ENCODE results near the gene ETHE1.
"Not testable (repeated sequence)": the region's sequence is repeated elsewhere in the genome, so short reads cannot be mapped to it uniquely, and the experiment has no call there.

ETHE1 gene

DNA sequence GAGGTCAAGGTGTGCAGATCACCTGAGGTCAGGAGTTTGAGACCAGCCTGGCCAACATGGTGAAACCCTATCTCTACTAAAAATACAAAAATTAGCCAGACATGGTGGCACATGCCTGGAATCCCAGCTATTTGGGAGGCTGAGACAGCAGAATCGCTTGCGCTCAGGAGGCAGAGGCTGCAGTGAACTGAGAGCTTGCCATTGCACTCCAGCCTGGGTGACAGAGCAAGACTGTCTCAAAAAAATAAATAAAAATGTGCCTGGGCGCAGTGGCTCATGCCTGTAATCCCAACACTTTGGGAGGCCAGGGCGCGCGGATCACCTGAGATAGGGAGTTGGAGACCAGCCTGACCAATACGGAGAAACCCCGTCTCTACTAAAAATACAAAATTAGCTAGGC is 3.3 kb downstream of the ETHE1 start:
- not testable (repeated sequence) for DNase-seq

DNA sequence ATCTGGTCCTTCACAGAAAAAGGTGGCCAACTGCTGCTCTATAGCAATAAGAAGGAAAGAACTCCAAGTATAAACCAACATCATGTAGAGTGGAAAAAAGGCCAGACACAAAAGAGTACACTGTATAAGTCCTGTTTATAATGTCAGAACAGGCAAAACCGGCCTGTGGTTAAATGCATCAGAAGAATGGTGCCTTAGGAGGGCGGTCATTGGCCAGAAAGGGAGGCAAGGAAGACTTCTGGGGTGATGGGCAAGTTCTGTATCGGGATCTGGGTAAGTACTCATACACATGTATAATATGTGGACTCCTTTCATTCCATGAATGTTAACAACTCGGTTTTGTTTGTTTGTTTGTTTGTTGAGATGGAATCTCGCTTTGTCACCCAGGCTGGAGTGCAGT is 4.1 kb downstream of the ETHE1 start:
- DNase-seq = no peak

DNA sequence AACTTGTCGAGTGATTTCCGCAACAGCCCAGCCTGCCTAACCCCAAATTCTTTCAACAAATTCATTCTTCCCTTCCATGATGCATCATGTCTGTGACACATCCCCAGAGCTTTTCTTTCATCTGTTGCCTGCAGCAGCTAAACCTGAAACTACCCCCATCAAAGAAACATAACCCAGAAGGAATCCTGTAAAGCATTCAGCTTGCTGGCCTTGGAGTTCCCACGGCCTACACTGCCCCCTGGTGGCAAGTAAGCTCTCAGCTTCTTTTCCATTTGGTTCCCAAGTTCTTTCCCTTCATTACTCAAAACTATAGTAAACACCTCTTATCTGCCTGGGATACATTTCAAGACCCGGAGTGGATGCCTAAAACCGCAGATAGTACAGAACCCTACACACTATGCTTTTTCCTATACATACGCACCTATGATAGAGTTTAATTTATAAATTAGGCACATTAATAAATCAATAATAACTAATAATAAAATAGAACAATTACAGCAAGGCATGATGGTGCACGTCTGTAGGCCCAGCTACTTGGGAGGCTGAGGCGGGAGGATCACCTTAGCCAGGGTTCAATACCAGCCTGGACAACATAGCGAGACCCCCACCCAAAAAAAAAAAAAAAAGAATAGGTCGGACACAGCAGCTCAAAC is 7.4 kb downstream of the ETHE1 start:
- peak; percentile 28 for DNase-seq

DNA sequence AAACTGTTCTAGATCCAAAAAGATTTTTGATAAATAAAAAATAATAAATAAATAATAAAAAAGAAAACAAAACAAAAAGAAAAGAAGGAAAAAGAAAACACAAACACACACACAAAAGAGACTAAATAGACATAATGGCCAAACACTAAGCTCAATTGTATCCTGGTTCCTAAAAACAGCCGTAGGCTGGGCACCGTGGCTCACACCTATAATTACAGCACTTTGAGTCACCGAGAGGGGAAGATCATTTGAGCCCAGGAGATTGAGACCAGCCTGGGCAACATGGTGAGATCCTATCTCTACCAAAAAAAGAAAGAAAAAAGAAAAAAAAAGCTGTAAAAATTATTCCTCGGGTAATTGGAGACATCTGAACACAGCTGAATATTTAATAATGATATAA is 8.9 kb downstream of the ETHE1 start:
- no peak for DNase-seq

DNA sequence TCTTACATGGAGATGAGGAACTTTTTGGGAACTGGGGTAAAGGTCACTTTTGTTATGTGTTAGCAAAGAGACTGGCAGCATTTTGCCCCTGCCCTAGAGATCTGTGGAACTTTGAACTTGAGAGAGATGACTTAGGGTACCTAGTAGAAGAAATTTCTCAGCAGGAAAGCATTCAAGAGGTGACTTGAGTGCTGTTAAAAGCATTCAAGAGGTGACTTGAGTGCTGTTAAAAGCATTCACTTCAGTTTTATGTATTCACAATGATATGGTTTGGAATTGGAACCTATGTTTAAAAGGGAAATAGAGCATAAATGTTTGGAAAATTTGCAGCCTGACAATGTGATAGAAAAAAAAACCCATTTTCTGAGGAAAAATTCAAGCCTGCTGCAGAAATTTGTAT is 14.6 kb downstream of the ETHE1 start:
- DNase-seq = not testable (repeated sequence)

DNA sequence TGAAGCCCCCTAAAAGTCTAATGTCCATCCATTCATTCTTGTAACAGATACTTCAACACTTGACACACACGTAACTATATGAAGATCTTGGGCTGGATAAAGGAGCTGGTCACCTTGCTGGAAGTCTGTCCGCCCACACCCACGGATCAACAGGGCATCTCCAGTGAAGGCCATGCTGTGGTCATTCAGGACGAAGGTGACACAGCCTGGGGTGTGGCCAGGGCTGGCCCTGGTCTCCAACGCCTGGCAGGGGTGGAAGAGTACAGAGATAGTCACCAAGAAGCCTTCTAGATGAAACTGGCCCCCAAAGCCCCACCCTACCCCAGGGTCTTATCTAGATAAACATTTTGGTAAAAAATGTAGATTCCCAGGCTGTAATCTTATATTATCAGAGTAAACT is 15.7 kb downstream of the ETHE1 start:
- no peak for DNase-seq

DNA sequence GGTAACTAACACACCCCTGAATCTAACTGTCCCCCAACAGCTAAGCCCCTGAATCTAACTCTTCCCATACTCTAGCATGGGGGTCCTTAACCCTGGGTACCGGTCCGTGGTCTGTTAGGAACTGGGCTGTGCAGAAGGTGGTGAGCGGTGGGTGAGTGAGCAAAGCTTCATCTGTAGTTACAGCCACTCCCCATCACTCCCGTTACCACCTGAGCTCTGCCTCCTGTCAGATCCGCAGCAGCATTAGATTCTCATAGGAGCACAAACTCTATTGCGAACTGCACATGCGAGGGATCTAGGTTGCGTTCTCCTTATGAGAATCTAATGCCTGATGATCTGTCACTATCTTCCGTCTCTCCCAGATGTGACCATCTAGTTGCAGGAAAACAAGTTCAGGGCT is 16.3 kb downstream of the ETHE1 start:
- no peak for DNase-seq

DNA sequence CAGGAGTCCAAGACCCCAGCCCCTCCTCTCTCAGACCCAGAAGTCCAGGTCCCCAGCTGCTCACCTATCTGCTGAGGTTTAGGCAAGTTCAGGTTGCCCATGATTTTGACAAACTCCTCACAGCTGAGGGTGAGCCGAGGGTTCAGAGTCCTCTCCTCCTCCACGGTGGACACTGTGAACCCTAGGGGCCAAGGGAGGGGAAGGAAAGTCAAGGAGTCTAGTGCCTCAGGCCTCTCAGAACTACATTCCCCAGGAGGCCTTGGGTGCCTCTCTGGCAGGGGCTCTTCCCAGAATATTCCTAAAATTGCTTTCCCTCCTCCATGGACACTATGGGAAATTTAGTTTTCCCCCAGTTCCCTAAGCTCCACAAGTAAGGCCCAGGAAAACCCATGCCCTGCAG is 19.1 kb downstream of the ETHE1 start:
- DNase-seq = no peak

DNA sequence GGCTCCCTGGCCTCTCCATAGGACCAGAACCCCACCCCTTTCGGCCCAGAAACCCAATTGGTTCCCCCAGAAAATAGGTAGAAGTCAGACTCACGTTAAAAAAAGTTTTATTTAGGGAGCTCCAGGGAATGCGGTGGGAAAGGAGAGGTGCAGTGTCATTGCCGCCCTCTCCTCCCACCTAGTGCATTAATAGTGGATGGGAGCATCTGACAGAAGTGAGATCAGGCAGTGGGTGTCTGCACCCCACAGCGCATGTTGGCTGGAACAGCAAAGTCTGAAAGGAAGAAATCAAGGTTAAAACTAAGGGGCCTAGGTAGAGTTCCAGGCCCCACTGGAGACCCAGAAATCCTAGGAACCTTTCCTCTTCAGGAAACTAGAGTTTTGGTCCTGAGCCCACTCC is 20.4 kb downstream of the ETHE1 start:
- no peak for DNase-seq

DNA sequence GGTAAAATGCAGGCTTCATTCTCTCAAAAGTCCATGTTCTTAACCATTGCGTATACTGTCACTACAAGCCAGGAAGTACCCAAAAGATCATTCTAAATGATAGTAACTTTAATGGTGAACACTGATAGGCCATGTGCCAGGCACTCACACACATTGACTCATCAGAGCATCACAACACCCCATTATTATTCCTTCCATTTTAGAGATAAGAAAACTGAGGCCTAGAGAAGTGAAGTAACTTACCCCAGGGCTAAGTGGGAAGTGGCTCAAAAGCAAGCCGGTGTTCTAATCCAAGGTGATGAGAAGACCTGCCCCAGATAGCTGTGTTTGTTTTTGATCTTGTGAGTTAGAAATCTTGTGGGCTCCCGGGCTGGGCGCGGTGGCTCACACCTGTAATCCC is 21.1 kb downstream of the ETHE1 start:
- no peak for DNase-seq

DNA sequence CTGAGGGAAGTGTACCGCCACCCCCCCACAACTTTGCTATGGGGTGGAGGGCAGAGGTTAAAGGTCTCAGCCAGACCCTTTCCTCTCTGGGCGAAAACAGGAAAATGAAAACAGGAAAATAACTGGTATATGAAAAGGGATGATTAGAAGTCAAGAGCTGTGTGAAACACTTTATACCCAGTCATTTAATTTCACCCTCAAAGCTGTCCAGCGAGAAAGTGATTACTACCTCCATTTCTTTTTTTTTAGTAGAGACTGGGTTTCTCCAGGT is 21.9 kb downstream of the ETHE1 start:
- no peak for DNase-seq

DNA sequence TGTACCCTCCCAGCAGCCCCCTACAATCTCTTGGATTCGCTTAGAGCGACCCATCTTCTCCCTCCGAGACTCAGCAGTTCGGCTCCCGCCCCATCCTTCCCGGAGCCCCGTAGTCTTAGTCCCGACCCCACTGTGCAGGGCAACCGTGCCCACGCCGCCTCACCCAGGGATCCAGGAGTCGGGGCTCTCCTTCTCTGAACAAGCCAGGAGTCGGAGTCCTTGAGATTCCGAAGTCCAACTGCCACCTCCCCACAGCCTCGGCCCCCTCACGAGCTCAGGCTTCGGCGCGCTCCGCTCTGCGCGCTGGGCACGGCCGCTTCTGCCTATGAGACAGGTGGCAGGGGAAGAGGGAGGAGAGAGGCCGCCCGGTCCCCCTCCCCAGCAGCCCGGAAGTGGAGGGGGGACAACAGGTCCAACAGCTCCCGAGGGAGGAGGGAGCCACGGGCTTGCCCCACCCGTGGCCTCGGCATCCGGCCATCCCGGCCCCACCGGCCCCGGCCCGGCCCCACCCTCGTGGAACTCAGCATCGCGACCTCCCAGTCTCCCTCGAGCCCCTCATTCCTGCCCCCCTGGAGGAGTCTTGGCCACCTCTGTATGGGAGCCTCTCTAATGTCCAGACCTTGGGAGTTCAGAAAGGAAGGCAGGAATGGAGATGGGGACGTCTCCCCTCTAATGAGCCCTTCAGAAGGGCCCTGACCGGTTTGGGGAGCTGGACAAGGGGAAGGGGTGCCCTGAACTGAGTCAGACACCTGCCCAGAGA is 22.4 kb downstream of the ETHE1 start, which contains the start of gene PHLDB3:
Gene PHLDB3, minus strand, starts transcription at position 321 of the 760 bp plus-strand sequence. CDS start 628 bp downstream, outside the sequence.
- no peak for DNase-seq

DNA sequence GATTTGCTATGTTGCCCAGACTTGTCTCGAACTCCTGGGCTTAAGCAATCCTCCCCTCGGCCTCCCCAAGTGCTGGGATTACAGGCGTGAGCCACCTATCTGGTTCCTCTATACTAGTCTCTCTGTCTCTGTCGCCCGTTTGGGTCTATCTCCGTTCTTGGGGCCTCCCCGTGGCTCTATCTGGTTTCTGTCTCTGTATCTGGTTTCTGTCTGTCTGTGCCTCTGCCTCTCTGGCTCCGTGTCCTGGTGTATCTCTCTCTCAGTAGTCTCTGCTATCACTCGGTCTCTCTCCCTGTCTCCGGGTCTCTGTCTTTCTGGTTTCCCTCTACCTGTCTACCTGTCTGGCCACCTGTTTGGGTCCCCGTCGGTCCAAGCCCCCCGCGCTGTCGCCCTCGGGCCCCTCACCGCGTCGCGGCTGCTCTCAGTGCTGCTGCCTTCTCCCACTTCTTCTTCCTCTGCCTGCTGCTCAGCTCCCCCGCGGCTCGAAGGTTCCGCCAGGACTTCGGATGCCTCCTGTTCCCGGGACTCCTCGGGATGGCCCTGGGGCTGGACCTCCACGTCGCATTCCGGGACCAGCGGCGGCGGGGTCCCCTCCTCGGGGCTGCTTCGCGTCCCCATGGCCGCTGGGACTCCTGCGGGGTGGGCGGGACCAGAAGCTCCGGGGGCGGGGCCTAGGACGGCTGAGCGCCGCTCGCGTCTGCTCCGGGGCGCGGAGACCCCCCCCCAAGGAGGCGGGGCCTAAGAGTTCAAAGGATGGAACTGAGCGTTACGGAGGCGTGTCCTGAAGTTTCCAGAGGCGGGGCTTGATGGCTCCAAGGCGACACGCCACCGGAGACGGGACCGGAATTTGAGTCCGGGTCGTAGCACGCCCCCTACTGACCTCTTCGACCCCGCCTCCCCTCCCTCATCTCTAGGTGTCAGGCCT is 23.2 kb downstream of the ETHE1 start:
- DNase-seq = peak; percentile 67

DNA sequence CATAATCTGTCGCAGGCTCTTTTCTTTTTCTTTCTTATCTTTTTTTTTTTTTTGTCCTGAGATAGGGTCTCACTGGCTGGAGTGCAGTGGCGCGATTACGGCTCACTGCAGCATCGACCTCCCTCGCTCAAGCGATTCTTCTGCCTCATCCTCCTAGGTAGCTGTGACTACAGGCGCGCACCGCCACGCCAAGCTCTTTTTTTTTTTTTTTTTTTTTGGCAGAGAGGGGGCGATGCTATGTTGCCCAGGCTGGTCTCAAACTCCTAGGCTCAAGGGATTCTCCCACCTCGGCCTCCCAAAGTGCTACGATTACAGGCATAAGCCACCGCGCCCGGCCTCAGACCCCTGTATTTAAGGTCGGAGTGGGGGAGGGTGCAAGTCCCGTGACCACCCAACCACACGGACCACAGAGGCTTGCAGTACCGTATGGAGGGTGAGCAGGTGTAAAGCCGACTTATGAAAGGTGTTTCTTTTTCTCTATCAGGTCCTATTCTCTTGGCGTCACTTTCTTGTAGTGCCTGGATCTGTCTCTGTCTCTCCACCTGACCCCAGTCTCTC is 24.5 kb downstream of the ETHE1 start:
- no peak for DNase-seq

DNA sequence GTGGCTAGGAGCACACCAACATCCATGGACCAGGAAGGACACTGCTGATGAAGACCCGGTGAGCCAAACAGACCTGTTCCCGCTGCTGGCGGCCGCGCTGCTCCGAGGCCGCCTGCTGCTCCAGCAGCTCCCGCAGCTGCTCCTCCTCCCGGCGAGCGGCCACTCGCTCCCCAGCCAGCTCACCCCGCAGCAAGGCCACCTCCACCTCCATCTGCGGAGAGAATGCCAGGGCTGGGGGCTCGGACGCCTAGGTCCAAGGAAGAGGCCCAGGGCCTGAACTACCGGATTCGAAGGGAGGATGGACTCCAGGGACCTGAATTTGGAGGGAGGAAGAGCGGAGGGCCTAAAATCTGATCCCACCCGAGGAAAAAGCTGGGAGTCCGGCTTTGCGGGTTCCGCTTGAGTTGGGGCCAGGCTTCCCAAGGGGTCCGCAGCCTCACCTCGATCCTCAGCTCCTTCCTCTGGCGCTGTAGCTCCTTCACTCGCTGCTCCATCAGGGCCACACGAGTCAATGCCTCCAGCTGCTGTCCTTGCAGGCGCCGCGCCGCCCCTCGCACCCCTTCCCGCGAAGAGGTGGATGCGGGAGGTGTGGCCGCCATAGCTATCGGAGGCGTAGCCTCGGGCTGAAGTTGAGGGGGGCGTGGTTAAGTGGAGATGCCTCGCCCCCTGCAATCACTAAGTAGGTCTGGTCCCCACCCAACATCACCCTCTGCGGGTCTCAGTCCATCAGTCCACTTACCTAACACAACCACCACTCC is 25.2 kb downstream of the ETHE1 start:
- no peak for DNase-seq

DNA sequence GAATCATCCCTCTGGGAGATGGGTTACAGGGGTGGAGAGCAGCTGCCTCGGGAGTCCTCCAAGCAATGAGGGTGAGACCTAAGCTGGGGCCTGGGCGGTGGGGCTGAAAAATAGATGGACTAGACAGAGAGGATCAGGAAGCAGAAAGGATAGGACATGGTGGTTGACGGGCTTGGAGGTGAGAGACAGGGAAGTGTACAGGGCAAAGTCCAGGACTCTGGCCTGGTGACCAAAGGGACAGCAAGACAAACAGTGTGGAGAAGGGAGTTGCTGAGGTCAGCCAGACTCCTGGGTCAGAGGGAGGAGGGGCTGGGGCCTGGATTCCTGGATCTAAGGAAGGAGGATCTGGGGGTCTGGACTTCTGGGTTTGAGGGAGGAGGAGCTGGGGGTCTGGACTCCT is 28.0 kb downstream of the ETHE1 start:
- DNase-seq = no peak

DNA sequence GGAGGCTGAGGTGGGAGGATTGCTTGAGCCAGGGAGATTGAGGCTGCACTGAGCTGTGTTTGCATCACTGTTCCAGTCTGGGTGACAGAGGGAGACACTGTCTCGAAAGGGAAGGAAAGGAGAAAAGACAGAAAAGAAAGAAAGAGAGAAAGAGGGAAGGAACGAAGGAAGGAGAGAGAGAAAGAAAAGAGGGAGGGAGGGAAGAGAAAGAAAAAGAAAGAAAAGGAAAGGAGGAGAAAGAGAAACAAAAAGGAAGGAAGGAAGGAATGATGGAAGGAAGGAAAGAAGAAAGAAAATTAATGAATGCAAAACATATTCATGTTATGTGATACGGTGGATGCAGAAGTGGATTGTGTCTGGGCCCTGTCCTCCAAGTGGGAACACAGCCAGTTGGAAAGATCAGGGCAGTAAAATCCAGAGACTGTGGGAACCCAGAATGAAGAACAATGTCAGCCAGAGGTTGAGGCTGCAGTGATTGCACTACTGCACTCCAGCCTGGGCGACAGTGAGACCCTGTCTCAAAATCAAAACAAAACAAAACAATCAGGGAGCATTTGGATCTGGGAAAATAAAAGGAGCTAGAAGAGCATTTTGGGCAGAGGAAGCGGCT is 28.7 kb downstream of the ETHE1 start:
- no peak for DNase-seq

DNA sequence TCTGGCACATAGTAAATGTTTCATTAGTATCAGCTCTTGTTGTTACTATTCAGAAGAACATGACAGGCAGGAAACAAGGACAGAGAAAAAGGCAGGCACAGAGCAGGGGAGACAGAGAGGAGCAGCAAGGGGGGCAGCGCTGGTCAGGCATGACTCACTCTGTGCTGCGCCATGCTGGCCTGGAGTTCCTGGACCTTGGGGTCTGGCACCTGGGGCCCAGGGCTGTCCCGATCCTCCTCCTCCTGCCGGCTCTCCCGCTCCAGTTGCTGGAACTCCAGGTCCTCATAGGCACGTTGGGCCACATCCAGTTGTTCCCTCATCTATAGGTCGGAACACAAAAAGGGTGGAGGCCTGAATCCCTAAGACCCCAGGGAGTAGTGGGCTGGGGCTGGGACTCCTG is 30.0 kb downstream of the ETHE1 start:
- no peak for DNase-seq

DNA sequence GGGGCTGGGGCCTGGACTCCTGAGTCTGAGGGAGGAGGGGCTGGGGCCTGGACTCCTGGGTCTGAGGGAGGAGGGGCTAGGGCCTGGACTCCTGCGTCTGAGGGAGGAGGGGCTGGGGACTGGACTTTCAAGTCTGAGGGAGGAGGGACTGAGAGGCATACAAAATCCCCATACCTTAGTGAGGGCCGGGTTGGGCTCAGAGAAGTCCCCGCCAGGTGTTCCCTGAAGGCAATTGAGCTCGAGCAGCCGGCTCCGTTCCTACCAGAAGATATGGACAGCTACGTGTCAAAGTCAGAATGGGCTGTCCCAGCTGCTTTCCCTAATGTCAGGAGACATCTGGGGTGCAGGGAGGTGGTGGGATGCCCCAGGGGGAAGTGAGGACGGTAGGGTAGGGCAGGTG is 31.9 kb downstream of the ETHE1 start:
- DNase-seq = no peak

DNA sequence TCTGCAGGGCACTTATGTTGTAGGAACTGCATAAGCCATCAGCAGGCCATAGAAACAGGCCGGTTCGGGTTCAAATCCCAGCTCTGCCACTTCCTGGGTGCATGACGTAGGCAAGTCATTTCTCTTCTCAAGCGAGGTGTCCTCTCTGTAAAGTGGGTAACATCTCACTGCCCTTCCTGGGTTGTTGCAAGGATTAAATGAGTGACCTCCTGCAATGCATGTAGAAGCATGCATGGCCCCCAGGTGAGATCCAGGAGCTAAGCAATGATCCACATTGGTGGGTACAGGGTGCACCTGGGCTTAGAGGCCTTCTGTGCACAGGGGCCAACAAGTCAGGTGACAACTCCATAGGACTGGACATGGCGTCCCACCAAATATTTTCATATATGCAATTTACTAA is 36.2 kb downstream of the ETHE1 start:
- DNase-seq = no peak

DNA sequence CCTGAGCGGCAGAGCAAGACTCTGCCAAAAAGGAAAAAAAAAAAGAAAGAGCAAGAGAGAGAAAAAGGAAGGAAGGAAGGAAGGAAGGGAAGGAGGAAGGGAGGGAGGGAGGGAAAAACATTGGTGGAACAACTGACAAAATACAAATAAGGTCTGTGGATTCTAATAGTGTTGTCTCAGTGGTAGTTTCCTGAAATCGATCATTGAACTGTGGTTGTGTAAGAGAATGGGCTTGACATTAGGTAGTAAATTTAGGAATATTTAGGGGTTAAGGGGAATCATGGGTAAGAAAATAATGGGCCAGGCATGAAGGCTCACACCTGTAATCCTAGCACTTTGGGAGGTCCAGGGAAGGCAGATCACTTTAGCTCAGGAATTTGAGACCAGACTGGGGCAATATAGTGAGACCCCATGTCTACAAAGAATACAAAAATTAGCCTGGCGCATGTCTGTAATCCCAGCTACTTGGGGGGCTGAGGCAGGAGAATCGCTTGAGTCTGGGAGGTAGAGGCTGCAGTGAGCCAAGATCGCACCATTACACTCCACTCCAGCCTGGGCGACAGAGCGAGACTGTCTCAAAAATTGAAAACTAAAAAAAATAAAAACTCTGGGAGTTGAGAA is 36.9 kb downstream of the ETHE1 start:
- DNase-seq = no peak

DNA sequence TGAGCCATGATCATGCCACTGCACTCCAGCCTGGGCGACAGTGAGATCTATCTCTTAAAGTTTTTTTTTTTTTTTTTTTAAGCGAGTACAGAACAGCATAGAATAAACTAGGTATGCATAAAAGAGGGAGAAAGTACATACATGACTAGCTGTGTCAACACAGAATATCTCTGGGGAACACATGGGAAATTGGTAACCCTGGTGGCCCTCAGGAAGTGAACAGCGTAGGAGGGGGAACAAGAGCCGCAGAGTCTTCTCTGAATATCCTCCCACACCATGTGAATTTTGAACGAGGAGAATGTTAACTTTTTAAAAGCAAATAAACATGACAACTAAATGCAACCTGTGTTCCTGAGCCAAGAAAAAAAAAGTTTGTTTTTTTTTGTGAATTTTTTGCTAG is 37.7 kb downstream of the ETHE1 start:
- DNase-seq = no peak

Measured in GOT3 (cell line).